GM19395 (cell line): ENCODE measurements around the gene CFAP97D2.
"Not testable (repeated sequence)": the region's sequence is repeated elsewhere in the genome, so short reads cannot be mapped to it uniquely, and the experiment has no call there.

Experiments
- ATAC-seq: cut with Tn5 transposase; IDR thresholded peaks from one replicate; pipeline ENCODE4 v1.9.1; 2021; ENCODE audit warnings: mild to moderate bottlenecking, moderate library complexity; ENCODE audit not compliant: unreplicated experiment

The CFAP97D2 gene

DNA sequence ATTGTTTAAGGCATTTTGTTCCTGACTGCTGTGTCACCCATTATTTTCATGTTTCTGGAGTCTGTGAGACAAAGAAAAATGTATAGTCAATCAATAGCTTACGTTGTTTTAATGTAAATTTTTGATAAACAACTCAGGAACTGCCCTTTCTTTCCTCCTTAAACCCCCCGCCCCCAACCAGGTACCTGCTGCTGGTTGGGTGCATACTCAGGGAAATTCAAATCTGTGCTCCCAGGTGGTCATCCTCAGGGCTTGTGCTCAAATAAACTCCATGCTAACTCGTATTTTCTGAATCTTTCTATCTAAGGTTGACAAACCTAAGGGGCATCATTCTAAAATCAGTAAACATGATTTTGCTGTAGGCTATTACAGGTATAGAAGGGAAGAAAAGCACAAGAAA, 51.5 kb downstream of the CFAP97D2 start:
- ATAC-seq, result no peak

DNA sequence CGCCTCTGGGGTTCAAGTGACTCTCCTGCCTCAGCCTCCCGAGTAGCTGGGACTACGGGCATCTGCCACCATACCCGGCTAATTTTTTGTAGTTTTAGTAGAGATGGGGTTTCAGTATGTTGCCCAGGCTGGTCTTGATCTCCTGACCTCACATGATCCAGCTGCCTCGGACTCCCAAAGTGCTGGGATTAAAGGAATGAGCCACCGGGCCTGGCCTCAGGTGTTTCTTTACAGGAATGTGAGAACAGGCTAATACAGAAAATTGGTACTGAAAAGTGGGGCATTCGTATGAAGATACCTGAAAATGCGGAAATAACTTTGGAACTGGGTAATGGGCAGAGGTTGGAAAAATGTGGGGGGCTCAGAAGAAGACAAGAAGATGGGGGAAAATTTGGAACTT, 52.8 kb downstream of the CFAP97D2 start:
- no peak for ATAC-seq

DNA sequence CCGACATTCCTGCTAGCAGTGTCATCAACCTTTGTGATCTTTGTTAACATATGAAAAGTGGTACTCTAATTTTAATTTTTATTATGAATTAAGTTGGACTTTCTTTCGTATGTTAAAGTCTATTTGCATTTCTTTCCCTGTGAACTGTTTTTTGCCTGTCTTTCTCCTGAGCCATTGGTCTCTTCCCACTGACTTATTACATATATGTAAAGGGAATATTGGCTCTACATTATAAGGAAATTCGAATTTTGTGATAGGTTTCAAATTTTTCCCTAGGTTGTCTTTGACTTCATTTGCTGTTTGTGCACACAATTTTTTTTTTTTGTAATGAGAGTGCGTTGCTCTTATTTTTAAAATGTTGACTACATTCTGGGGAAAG, 55.2 kb downstream of the CFAP97D2 start:
- ATAC-seq, result no peak

DNA sequence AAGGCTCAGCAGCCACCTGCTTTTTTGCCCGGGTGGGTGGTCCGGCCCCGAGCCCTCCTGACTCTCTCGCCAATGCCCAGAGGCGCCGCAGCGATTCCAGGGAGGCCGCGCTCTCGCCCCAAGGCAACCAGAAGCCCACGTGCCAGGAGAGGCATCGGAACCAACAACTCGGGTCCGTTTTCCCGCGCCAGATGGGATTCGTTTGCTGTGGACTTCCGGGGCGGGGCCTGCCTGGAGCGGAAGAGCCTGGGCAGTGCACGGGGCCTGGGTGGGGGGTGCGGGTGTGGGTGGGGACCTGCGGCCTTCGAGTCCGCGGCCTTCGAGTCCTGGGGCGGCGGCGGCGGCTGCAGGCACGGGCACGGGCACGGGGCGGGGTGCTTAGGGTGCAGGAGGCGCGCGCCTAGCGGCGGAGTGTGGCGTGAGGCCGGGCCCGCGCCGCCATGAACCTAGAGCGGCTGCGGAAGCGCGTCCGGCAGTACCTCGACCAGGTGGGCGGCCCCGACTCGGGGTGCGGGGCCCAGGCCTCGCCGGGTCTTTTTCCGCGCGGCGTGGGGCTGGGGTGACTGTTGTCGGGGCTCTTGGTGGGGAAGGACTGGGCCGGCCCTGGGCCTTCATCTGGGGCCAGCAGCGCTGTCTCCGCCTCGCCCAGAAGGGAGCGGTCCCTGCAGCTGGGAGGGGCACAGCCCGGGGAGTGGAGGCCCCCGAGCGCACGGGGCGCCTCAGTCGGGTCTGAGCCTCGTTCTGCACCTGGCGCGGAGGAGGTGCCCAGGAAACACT, 55.8 kb downstream of the CFAP97D2 start, which contains the start of gene CDC16:
CDC16 (plus strand) TSS at position 253 of the 777 bp plus-strand sequence; CDS start at position 441, 188 bp downstream.
- ATAC-seq, result peak; percentile 93

DNA sequence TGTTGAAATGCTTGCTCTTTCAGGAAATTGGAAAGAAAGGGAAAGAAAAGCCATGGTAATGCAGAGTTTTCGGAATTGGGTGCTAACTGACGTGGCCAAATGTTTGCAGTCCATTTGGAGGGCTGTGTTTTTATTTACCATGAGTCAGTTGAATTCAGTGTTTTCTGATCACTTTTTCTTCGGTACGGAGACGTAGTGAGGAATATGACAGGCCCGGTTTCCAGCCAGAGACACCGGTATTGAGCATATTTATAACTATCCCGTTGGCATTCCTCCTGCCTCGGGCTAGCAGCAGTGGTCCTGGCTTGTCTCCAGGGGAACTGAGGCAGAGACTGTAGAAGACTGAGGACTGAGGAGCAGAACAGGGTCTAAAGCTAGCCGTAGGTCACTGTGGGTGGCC, 56.6 kb downstream of the CFAP97D2 start:
- no peak for ATAC-seq

DNA sequence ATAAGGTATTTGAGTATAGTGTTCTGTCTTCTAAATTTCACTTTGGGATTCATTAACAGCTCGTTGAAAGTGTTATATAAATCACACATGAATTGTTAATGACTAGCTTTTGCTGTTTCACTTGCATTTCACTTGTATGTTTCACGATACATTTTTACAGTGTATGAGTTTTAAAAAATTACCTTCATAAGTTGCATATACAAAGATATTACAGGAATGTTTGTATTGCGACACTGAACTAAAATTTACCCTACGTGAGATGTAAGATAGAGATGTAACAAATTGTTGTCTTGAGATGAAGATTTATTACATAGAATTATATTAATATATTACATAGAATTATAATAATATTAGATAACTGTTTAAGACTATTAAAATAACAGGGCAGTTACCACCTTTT, 57.2 kb downstream of the CFAP97D2 start:
- ATAC-seq, result no peak

DNA sequence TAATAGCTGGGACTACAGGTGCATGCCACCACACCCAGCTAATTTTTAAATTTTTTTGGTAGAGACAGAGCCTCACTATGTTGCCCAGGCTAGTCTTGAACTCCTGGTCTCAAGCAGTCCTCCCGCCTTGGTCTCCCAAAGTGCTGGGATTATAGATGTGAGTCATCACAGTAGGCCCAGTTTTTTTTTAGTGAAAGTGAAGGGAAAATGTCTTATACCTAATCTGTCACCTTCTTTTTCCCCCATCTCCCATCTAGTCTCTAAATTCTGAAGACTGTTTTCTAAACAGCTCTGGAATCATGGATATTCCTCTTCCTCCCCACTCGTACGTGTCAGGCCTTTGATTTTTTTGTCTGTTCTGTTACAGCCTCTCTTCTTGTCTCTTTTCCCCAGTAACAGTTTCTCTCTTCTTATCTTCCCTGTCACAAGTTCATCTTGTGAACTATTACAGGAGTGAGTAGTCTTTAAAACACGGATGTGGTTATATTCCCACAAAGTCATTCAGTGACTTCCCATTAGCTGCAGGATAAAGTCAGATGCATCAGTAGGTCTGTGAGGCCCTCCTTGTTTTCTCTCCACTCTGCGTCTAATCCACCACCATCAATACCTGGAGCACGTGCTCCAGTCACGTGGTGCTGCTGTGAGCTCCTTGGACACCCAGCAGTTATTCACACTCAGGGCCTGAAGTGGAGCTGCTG, 58.5 kb downstream of the CFAP97D2 start:
- ATAC-seq, result no peak

DNA sequence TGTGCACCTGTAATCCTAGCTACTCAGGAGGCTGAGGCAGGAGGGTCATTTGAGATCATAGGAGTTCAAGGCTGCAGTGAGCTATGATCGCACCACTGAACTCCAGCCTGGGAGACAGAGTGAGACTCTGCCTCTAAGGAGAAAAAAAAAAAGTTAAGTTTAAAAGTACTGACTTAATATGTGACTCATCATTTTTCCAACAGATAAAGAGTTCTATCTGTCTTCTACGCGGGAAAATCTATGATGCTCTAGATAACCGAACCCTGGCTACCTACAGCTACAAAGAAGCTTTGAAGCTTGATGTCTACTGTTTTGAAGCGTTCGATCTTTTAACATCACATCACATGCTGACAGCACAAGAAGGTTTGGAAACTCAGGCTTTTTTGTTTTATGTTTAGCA, 62.9 kb downstream of the CFAP97D2 start:
- no peak for ATAC-seq

DNA sequence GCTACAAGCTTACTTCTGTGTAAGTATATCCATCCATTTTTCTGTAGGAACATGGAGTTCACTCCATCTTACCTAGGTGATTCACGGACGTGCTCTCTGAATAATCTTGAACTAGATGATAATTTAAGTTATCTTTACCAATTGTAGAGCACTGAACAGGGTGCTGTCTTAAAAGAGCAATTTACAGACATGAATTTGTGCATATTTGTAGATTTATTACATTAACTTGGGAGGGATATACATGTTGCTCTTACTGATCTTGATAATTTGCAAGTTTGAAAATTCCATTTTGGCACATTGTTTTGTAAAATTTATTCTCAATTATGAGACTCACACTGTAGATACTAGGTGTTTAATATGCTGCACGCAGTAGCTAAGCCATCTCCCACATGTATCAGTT, 64.9 kb downstream of the CFAP97D2 start:
- no peak for ATAC-seq

DNA sequence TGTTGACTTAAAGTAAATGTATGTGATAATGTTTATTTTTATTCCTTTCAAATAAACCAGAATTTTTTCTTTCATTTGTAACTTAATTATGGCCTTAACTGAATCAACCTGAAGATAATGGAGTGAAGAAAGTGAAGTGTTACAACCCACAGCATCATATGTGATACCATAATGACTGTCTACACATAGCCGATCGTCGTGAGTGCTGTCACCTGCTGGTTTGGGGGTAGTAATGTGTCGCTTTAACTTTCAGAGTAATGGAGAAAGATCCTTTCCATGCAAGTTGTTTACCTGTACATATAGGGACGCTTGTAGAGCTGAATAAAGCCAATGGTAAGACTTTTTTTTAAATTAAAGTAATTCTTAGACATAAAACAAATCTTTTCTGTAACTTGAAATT, 65.6 kb downstream of the CFAP97D2 start:
- ATAC-seq, result no peak

DNA sequence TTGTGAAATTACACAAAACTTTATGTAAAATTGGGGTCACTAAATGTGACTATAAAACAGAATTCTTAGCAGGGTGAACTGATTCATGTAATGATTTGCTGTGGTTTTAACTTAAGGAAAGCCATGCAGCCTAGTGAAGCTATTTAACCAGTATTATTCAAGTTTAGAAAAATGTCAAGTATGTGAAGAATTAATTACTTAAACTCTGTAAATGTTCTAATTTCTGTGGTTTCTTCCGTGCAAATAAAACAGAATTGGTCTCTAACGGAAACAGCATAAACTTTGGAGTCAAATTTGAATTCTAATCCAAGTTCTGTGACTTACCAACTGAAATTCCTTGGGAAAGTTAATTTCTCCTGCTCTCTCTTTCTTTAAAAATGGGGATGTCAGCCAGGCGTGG, 69.0 kb downstream of the CFAP97D2 start:
- ATAC-seq, result no peak

DNA sequence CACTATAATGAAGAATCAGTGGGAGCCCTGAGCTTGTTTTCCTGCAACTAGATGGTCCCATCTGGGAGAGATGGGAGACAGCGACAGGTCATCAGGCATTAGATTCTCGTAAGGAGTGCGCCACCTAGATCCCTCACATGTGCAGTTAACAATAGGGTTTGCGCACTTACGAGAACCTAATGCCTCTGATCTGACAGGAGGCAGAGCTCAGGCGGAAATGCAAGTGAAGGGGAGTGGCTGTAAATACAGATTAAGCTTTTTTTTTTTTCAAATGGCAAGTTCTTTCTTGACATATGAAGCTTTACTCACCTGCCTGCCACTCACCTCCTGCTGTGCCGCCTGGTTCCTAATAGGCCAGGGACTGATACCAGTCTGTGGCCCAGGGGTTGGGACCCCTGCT, 70.0 kb downstream of the CFAP97D2 start:
- ATAC-seq, result no peak

DNA sequence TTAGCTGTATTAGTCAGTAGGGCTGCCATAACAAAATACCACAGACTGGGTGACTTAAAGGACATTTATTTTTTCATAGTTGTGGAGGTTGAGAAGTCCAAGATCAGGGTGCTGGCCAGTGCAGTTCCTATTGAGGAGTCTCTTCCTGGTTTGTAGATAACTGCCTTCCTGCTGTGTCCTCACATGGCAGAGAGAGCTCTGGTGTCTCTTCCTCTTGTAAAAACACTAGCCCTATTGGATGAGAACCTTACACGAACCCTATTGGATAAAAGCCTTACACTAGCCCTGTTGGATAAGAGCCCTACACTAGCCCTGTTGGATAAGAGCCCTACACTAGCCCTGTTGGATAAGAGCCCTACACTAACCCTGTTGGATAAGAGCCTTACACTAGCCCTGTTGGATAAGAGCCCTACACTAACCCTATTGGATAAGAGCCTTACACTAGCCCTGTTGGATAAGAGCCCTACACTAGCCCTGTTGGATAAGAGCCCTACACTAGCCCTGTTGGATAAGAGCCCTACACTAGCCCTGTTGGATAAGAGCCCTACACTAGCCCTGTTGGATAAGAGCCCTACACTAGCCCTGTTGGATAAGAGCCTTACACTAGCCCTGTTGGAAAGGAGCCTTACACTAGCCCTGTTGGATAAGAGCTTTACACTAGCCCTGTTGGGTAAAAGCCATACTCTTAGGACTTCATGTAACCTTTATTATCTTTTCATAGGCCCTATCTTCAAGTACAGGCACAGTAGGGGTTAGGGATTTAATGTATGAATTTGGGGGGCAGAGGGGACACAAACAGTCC, 72.8 kb downstream of the CFAP97D2 start:
- ATAC-seq, result not testable (repeated sequence)

DNA sequence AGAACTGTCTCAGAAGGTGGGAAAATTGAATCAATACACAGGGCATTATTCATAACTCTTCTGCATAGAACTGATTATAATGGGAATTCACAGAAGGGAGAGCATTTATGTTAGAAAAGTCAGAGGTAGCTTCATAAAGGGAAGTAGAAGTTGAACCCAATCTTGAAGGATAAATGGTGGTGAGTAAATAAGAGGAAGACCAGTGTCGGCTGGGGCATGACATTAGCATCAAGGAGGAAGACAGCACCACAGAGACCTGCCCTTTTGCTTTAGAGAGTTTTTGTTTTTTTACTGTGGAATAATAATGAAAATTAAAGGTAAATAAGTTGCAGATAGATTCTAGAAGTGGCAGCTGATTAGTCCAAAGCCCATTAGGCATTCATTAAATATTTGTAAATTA, 77.5 kb downstream of the CFAP97D2 start:
- no peak for ATAC-seq

DNA sequence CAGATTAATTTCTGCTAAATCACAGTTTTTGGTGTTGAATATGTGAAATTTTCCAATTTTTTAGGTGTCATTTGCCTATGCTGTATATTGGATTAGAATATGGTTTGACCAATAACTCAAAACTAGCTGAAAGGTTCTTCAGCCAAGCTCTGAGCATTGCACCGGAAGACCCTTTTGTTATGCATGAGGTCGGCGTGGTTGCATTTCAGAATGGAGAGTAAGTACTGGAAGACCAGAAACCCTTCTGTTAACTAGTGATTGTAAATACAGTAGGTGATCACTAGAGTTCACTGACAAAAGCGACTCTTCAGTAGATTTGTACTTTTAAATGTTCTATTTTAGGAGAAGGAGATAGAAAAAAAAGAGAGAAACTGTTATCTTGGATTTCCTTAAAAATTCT, 78.0 kb downstream of the CFAP97D2 start:
- ATAC-seq, result no peak

DNA sequence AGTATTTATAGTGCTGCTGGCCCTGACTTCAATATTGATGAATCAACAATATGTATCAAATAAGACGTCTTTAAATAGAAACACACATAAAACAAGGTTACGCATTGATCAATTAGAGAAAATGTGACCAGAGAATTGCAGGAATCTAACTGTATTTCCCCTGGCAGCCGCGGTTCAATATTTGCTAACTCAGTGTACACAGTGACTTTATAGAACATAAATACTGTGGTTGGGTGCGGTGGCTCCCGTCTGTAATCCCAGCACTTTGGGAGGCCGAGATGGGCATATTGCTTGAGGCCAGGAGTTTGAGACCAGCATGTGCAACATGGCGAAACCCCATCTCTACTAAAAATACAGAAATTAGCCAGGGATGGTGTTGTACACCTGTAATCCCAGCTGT, 79.5 kb downstream of the CFAP97D2 start:
- ATAC-seq, result no peak

DNA sequence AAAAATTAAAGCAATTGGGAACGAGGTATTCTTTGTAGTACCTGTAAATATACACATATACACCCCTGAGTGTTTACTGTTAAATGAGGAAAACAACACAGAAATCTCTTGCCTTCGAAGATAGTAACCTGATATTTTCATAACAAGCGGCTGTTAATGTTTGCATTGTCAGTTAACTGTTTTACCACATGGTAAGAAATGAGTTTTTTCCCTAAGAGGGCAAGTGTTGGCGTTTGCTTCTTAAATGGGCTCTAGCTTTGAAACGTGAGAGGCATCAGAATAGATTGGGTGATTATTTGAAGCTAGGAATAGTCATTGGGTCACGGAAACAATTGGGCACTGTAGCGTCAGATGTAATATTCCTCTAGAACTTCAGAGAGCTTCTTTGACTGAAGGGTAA, 80.3 kb downstream of the CFAP97D2 start:
- no peak for ATAC-seq

DNA sequence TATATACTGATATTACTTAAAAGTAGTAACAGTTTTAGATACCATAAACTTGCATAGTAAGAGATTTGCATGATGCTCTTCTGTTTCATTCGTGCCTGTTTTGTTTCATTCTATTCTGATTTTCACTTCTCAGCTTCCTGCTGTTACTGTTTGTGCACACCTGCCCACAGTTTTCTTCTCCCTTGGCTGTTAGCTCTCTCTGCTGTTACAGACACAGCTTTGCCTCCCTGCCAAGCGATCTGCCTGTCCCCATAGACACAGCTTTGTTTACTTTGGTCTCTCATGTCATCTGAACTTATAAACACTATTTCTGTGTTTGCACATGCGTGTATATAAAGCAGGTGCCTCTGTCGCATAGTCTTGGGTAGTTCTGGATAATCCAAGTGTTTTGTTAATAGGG, 80.9 kb downstream of the CFAP97D2 start:
- no peak for ATAC-seq

DNA sequence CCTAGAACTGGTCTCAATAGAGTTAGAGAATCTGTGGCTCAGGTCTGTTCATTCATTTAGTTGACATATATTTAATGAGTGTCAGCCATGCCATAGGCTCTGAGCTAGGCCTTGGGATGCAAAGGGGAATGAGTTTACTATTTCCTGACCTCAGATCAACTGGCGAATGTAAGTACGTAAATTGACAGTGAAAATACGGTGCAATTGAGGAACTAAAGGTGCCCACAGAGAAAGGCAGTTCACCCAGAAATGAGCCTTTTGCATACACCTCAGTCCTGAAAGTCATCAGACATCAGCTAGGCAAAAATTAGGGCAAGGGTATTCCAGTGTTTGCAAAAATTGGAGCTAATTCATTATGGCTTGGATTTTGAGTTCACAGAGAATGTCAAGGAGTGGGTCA, 81.8 kb downstream of the CFAP97D2 start:
- no peak for ATAC-seq

DNA sequence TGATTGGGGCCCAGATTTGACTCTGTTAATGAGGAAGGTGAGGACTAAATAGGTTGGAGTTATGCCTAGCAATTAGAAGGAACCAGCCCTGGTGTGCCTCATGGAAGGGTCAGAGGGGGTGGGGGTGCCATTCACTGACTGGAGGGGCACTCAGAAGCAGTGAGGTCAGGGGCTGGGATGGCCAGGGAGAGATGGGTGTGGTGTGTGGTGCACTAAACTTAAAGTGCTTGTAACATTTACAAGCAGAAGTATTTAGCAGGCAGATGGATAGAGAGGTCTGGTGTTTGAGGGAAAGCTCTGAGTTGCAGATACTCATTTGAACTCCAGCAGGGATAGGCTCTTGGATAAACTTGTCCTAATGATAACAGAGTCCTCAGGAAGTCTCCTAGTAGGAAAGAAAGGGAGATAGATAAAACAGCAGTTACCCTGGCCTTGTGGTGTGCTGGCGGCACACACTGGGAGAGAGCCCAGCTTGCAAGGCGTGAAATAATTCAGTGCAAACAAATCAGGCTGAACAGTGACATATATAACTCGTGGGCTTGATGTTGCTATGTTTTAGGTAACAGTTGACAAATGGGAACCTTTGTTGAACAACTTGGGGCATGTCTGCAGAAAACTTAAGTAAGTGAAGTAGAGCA, 82.4 kb downstream of the CFAP97D2 start:
- ATAC-seq, result no peak

DNA sequence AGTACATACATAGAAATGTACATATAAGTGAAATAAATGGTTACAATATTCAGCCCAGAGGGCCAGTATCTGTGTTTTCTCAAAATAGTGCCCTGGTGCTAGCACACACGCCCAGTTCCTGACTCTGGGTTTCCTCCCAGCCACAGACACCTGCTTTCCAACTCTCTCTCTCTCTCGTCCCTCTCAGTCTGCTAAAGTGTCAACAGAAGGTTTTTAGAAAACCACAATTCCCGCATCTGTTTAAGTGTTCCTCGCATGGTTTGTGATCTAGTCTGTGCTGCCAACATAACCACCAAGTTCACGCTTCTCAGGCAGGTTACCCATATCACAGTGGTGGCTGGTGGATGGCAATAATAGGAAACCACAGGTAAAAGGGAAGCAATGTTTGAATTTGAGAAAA, 84.5 kb downstream of the CFAP97D2 start:
- ATAC-seq, result no peak
